ENCODE results near the gene NEURL1B.

- no peak for TF ChIP-seq EZH2phosphoT487 (IDR thresholded peaks at IDR 0.05; ENCODE audit: borderline replicate concordance, low read depth)
- TF ChIP-seq, protein P1, sequence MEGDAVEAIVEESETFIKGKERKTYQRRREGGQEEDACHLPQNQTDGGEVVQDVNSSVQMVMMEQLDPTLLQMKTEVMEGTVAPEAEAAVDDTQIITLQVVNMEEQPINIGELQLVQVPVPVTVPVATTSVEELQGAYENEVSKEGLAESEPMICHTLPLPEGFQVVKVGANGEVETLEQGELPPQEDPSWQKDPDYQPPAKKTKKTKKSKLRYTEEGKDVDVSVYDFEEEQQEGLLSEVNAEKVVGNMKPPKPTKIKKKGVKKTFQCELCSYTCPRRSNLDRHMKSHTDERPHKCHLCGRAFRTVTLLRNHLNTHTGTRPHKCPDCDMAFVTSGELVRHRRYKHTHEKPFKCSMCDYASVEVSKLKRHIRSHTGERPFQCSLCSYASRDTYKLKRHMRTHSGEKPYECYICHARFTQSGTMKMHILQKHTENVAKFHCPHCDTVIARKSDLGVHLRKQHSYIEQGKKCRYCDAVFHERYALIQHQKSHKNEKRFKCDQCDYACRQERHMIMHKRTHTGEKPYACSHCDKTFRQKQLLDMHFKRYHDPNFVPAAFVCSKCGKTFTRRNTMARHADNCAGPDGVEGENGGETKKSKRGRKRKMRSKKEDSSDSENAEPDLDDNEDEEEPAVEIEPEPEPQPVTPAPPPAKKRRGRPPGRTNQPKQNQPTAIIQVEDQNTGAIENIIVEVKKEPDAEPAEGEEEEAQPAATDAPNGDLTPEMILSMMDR (IDR thresholded peaks at IDR 0.05), result no peak
- TF ChIP-seq, protein P2, sequence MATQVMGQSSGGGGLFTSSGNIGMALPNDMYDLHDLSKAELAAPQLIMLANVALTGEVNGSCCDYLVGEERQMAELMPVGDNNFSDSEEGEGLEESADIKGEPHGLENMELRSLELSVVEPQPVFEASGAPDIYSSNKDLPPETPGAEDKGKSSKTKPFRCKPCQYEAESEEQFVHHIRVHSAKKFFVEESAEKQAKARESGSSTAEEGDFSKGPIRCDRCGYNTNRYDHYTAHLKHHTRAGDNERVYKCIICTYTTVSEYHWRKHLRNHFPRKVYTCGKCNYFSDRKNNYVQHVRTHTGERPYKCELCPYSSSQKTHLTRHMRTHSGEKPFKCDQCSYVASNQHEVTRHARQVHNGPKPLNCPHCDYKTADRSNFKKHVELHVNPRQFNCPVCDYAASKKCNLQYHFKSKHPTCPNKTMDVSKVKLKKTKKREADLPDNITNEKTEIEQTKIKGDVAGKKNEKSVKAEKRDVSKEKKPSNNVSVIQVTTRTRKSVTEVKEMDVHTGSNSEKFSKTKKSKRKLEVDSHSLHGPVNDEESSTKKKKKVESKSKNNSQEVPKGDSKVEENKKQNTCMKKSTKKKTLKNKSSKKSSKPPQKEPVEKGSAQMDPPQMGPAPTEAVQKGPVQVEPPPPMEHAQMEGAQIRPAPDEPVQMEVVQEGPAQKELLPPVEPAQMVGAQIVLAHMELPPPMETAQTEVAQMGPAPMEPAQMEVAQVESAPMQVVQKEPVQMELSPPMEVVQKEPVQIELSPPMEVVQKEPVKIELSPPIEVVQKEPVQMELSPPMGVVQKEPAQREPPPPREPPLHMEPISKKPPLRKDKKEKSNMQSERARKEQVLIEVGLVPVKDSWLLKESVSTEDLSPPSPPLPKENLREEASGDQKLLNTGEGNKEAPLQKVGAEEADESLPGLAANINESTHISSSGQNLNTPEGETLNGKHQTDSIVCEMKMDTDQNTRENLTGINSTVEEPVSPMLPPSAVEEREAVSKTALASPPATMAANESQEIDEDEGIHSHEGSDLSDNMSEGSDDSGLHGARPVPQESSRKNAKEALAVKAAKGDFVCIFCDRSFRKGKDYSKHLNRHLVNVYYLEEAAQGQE (IDR thresholded peaks at IDR 0.05; ENCODE audit: low read depth, low read length), result no peak
- no peak for TF ChIP-seq FOXM1 (IDR thresholded peaks at IDR 0.05; ENCODE audit: low read depth)
- no peak for TF ChIP-seq RXRA (IDR thresholded peaks at IDR 0.05; ENCODE audit: borderline replicate concordance, low read depth)
- TF ChIP-seq SIN3A (IDR thresholded peaks at IDR 0.05; ENCODE audit: borderline replicate concordance, low read depth, low read length), result no peak
- no peak for TF ChIP-seq RAD21 (IDR thresholded peaks at IDR 0.05; ENCODE audit: low read length)
Observed at GRCh38 chr5:172595596-172596455, 45.2 kb upstream of the NEURL1B start.
